Retinal pigment epithelial cell (primary cell): ENCODE data around the gene GOPC.

ENCODE experiments used
- DNase-seq: peaks from one replicate; pipeline ENCODE4 v3.0.0-alpha.2; 2010; ENCODE audit warnings: low read depth
- H3K4me3 ChIP-seq: 2 replicates; pipeline ENCODE4 v1.5.1; 2011; ENCODE audit warnings: mild to moderate bottlenecking, low read length, control low read depth, moderate library complexity
- CTCF ChIP-seq: conservative IDR thresholded peaks from 2 replicates; pipeline ENCODE4 v1.5.1; 2011; ENCODE audit warnings: low read depth, low read length, control low read depth, inconsistent platforms

The GOPC gene

GRCh38 chr6:117557951-117558350 lies 44.4 kb downstream of the GOPC start:
- no peak overlapping the region for H3K4me3 ChIP-seq
- no peak for TF ChIP-seq CTCF
- no peak for DNase-seq

GRCh38 chr6:117555882-117556498 lies 46.3 kb downstream of the GOPC start:
- TF ChIP-seq CTCF, result peak; percentile 68
- H3K4me3 ChIP-seq, result no peak overlapping the region
- no peak for DNase-seq

GRCh38 chr6:117555262-117555849 lies 47.0 kb downstream of the GOPC start:
- H3K4me3 ChIP-seq, result no peak overlapping the region
- no peak for DNase-seq
- TF ChIP-seq CTCF, result no peak

- no peak for TF ChIP-seq CTCF
- no peak overlapping the region for H3K4me3 ChIP-seq
- DNase-seq, result no peak
These were observed 49.2 kb downstream of the GOPC start for GRCh38 chr6:117553142-117553541.

- DNase-seq, result no peak
- TF ChIP-seq CTCF, result no peak
- no peak overlapping the region for H3K4me3 ChIP-seq
These were observed 49.7 kb downstream of the GOPC start for GRCh38 chr6:117552618-117553017.

- DNase-seq, result no peak
- TF ChIP-seq CTCF, result no peak
- H3K4me3 ChIP-seq, result no peak overlapping the region
These were observed 51.6 kb downstream of the GOPC start for GRCh38 chr6:117550618-117551242.

GRCh38 chr6:117550078-117550600 lies 52.2 kb downstream of the GOPC start:
- TF ChIP-seq CTCF, result no peak
- DNase-seq, result no peak
- H3K4me3 ChIP-seq, result no peak overlapping the region
